Measurements from ENCODE around the gene ROCK2. TPM values are rescaled to one million over a fixed set of nuclear protein-coding genes. Genes with fewer than 3 reads are reported as not detected.

The ROCK2 gene
- total and polyA plus RNA-seq, 2 donors (not counting 1 experiment from before 2014, with no cell fraction given): 2.3 to 30.2 TPM

DNA sequence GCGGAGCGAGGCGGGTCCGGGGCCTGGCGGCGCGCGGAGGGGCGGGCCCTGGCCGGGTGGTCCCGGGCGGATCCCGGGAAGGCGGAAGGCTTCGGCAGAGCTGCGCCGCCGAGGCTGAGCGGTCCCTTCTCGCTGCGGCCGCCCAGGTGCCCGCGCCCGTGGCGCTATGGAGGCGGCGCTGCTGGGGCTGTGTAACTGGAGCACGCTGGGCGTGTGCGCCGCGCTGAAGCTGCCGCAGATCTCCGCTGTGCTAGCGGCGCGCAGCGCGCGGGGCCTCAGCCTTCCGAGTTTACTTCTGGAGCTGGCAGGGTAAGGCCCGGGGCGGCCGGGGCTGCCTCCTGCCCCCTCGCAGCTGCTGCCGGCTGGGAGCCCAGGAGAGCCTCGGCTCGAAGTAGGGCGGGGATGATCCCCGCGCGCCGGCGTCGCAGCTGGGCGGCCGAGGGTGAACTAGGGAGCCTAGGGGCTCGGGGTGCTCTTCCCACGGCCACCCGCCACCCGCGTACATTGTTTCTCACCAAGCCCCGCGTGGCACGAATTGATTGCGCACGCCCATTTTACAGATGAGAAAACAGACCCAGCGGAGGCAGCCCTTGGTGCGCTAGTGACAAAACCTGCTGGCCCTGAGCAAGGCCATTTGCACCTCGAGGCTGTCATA is 188.9 kb downstream of the ROCK2 start, which contains the start of gene SLC66A3:
Gene SLC66A3 (plus strand): TSS at position 87 of the 655 bp plus-strand sequence. CDS start 80 bp downstream, at position 167.
- peak within 1 kb of the TSS; percentile 93 for H3K27ac Mint-ChIP-seq
- DNase-seq (peak; percentile 91), ATAC-seq (ENCODE audit: low read depth) (peak; percentile 73)
- peaks cover 0 to 5% (median 0%) of the 10 kb centered on the region in 4 experiments for H3K27me3 ChIP-seq (replicated peaks in 1 of 4; ENCODE audit: control extremely low read depth in 1 of 4, control insufficient read depth in 3 of 4, insufficient read depth in 4 of 4, low read length in 3 of 4)
- TF ChIP-seq, protein P1, sequence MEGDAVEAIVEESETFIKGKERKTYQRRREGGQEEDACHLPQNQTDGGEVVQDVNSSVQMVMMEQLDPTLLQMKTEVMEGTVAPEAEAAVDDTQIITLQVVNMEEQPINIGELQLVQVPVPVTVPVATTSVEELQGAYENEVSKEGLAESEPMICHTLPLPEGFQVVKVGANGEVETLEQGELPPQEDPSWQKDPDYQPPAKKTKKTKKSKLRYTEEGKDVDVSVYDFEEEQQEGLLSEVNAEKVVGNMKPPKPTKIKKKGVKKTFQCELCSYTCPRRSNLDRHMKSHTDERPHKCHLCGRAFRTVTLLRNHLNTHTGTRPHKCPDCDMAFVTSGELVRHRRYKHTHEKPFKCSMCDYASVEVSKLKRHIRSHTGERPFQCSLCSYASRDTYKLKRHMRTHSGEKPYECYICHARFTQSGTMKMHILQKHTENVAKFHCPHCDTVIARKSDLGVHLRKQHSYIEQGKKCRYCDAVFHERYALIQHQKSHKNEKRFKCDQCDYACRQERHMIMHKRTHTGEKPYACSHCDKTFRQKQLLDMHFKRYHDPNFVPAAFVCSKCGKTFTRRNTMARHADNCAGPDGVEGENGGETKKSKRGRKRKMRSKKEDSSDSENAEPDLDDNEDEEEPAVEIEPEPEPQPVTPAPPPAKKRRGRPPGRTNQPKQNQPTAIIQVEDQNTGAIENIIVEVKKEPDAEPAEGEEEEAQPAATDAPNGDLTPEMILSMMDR (IDR thresholded peaks at IDR 0.05): no peak
- TF ChIP-seq EZH2 (IDR thresholded peaks at IDR 0.05; ENCODE audit: borderline replicate concordance, insufficient read depth, low read depth, low read length, poor library complexity, severe bottlenecking): no peak
- peaks cover 15 to 22% of the 10 kb centered on the region in 2 donors for H3K4me1 ChIP-seq (ENCODE audit: control insufficient read depth in 2 of 2, insufficient read depth in 2 of 2, low read length in 2 of 2)
- ChIA-PET CTCF (interaction anchor here (1.4 to 4.3 kb wide), 2 partner anchors 23 to 323 kb away, joined by 3 to 35 read pairs; a partner anchor contains a TSS), POLR2A (interaction anchor here (0.6 to 1.7 kb wide), 4 partner anchors 21 to 189 kb away, joined by 3 to 11 read pairs (median 4); partner anchors contain the start of gene ROCK2)
- no peaks in the 10 kb centered on the region for H3K27me3 Mint-ChIP-seq
- H3K4me3 Mint-ChIP-seq: peak within 1 kb of the TSS; percentile 88
- peak within 1 kb of the TSS; percentile 79 for H3K9ac ChIP-seq (ENCODE audit: low read length)
- H3K27ac ChIP-seq (ENCODE audit: low read length in 2 of 2): peak within 1 kb of the TSS; percentile 89 to 93
- peak within 1 kb of the TSS; percentile 41 to 87 (median 81) for H3K4me3 ChIP-seq (ENCODE audit: control extremely low read depth in 1 of 5, extremely low read depth in 1 of 5, insufficient read depth in 1 of 5, low read depth in 2 of 5, low read length in 4 of 5)
- peaks cover 0 to 3% (median 0%) of the 10 kb centered on the region in 3 donors for H3K9me3 ChIP-seq (ENCODE audit: control extremely low read depth in 1 of 3, control insufficient read depth in 2 of 3, insufficient read depth in 1 of 3, low read length in 2 of 3)
- H3K9me3 Mint-ChIP-seq (ENCODE audit: insufficient read depth): no peaks in the 10 kb centered on the region
- H3K4me2 ChIP-seq (replicated peaks; ENCODE audit: low read depth, low read length, poor library complexity, severe bottlenecking): peak within 1 kb of the TSS; percentile 99
- H3K4me1 Mint-ChIP-seq: peaks cover 22% of the 10 kb centered on the region
- 2% methylated on average over 70 of the region's 71 CpGs for WGBS (ENCODE audit: insufficient coverage)
- intact Hi-C loops (cut with micrococcal nuclease): loop anchor here (1.0 to 10.0 kb wide), 7 partner anchors 23 to 1111 kb away; partner anchors contain the start of genes KLF11, ODC1, PDIA6 and ROCK2
- H3K79me2 ChIP-seq (ENCODE audit: control insufficient read depth, insufficient read depth, low read length): peaks cover 17% of the 10 kb centered on the region
- H3K36me3 ChIP-seq (replicated peaks in 1 of 2; ENCODE audit: control extremely low read depth in 1 of 2, control insufficient read depth in 1 of 2, extremely low read depth in 1 of 2, insufficient read depth in 2 of 2, low read length in 1 of 2): no peaks in the 10 kb centered on the region
- H2AFZ ChIP-seq (ENCODE audit: insufficient read depth, low read depth, low read length, poor library complexity, severe bottlenecking): peak within 1 kb of the TSS; percentile 94
- peaks cover 13% of the 10 kb centered on the region for H4K20me1 ChIP-seq (ENCODE audit: control insufficient read depth, insufficient read depth, low read length, poor library complexity, severe bottlenecking)
